Endometrial microvascular endothelial cells (primary cell): ENCODE data around the gene CLUH. TPM values are rescaled to one million over a fixed set of nuclear protein-coding genes. Genes with fewer than 3 reads are reported as not detected.
"Not testable (repeated sequence)": the region's sequence is repeated elsewhere in the genome, so short reads cannot be mapped to it uniquely, and the experiment has no call there.

Experiments
- in situ Hi-C: cut with HindIII; loops from 2 replicates; pipeline ENCODE4 v1.10.0; 2017; ENCODE audit warnings: low sequenced_read_pairs, low pct_unique_long_range_greater_than_20kb; ENCODE audit errors: inconsistent ontology term
- total RNA-seq: library from RNA; depleted of rRNA; stranded (reverse); fragments of >200 nt; gene quantifications from one replicate; pipeline ENCODE4 v1.2.3, GENCODE V29; 2015; ENCODE audit errors: inconsistent ontology term

The CLUH gene
- total RNA-seq, 1 donor from 2014 or later: 77.7 TPM

- in situ Hi-C loops: no loop called here
These were observed 17.8 kb downstream of the CLUH start for GRCh38 chr17:2693561-2694380.

GRCh38 chr17:2692781-2693135 lies 18.8 kb downstream of the CLUH start:
- in situ Hi-C loops: no loop called here

- in situ Hi-C loops: no loop called here
These were observed 19.4 kb downstream of the CLUH start for GRCh38 chr17:2691965-2692780.

- in situ Hi-C loops: no loop called here
These were observed 20.3 kb downstream of the CLUH start for GRCh38 chr17:2691069-2691871.

- in situ Hi-C loops: no loop called here
These were observed 21.1 kb downstream of the CLUH start for GRCh38 chr17:2690165-2691068.

DNA sequence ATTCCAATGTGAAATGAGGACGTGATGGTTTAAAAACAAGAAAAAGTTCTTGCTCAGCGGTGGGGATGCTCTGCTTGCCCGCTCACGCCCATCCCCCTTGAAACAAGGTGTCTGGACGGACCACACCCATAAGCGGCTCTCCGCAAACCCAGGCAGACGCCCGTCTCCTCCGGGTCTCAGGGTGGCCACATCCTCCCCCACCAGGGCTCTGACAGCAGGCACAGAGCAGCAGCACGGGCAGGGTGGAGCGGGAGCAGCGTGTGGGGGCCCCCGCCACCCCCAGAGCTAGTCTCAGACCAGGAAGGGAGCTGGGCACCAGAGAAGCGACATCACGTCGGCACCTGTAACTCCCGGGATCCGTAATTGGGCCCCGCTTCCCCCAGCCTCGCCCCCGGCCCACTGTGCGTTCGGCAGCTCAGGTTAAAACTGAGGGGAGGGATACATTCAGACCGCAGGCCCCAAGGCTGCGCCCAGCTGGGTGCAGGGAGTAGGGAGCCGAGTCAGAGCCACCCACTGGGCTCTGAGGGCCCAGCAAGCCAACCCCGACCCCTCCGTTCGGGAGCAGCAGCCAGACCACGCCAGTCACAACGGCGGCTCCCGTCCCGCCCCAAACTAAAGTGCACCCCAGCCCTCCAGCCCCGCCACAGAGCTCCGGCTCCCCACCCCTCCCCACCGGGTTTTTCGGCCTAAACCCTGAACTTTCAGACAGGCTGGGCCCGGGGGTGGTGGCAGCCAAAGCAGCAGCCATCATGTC lies 22.0 kb downstream of the CLUH start:
- in situ Hi-C loops: no loop called here

DNA sequence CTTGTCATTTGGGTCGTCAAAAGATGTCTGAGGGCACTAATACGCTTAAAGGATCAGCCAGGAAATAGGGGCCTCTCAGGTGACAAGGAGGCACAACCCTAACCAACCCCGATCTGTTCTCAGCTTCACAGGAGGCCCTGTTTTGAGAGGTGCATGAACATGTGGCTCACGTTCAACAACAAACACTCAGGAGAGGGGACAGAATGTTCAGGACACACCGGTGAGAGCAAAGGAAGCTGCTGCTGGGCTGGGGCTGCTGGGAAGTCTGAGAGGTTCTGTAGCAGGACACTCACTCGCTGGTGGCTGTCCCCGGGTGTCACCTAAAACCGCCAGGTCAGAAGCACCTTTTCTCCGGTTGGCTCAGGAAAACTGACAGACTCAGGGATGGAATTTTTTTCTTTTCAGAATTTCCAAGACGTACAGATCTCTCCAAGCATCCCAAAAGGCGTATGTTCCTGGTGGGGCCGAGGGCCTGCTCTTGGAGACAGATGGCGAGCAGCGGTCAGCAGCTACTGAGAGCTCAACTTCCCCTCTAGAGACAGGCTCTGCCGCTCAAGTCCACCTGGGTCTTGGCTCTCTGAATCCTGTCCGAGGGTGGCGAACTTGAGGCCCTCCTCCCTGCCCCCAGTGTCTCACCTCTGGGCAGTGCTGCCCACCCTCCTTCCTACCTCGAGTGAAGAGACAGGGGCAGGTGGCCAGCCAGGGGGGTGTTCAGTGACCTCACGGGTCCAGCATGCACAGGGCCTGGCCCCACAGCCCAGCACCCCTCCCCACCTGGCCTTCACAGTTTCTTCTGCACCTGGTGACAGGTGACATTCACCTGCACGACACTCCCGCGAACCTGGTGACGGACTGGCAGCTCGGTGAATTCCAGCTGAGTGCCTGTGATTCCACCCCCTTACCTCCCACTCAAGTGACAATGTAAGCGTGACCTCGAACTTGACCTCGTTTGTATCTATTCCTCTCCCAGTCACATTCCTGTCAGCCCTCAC lies 22.9 kb downstream of the CLUH start:
- in situ Hi-C loops: no loop called here

DNA sequence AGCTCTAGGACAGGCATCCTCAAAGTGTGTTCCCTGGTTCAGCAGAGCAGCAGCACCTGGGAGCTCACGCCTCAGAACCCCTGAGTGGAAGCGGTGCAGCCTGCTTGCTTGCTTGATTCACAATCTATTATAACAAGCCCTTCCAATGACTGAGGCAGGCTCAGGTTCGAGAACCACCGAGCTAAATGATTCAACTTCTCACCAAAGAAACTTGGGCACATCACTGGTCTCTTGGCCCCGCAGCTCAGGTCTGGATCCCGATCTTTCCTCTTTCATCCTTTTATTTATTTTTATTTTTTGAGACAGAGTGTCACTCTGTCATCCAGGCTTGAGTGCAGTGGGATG lies 24.5 kb downstream of the CLUH start:
- in situ Hi-C loops: no loop called here

DNA sequence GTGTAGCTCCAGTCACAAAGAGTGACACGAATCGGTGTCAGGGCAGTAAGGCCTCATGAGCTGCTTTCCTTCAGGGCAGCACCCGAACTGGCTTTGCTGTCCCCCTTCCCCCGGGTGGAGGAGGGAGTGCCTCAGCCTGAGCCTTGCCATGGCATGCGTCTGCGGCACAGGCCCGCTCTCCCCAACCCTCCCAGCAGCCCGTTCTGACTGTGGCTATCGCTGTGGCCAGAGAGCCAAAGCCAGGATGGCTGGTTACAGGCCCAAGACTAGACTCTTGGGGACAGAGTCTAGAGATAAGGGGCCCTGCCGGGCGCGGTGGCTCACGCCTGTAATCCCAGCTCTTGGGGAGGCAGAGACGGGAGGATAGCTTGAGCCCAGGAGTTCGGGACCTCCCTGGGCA lies 25.9 kb downstream of the CLUH start:
- in situ Hi-C loops: no loop called here

DNA sequence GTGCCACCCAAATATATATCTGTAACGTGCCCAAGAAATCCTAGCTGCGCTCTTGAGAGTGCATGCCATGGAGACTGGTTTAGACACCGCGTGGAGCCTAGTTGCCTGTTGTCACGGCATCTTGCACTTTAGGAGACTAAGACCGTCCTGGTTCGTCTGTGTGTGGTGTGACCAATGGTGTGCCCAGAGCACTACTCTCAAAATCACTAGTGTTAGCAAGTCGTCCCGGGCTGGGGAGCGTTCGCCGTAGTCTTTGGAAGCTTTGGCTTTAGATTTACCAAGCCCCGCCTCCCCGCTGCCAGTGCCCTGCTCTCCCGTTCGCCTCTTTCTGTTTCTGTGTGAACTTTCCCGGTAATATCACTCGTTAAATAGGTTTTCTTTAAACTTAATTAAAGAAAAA lies 27.0 kb downstream of the CLUH start:
- in situ Hi-C loops: no loop called here

GRCh38 chr17:2683912-2684311 lies 27.7 kb downstream of the CLUH start:
- in situ Hi-C loops: no loop called here

GRCh38 chr17:2682176-2682938 lies 29.2 kb downstream of the CLUH start:
- in situ Hi-C loops: no loop called here

DNA sequence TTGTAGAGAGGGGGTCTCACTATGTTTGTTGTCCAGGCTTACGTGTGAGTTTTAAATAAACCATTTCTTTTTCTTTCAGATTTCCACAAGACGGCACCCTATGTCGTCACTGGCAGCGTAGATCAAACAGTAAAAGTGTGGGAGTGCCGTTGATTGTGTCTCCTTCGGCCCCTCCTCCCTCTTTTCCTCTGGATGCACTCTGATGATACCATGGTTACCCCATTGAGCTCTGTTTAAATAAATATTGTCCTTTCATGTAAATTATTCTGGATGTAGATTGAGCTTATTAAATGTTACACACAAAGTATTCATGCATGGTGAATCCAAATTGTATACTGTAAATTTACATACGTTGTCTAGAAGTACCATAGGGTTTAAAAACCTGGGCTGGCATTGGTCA lies 29.9 kb downstream of the CLUH start:
- in situ Hi-C loops: no loop called here

GRCh38 chr17:2680961-2681360 lies 30.6 kb downstream of the CLUH start:
- in situ Hi-C loops: no loop called here

DNA sequence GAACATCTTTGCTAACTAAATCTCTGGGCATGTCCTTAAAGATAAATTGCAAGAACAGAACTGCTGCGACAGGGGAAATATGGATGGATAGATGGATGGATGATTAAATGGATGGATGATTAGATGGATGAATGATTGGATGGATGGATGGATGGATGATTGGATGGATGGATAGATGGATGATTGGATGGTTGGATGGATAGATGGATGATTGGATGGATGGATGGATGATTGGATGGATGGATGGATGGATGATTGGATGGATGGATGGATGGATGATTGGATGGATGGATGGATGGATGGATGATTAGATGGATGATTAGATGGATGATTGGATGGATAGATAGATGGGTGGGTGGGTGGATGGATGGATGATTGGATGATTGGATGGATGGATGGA lies 32.3 kb downstream of the CLUH start:
- in situ Hi-C loops: not testable (repeated sequence)

DNA sequence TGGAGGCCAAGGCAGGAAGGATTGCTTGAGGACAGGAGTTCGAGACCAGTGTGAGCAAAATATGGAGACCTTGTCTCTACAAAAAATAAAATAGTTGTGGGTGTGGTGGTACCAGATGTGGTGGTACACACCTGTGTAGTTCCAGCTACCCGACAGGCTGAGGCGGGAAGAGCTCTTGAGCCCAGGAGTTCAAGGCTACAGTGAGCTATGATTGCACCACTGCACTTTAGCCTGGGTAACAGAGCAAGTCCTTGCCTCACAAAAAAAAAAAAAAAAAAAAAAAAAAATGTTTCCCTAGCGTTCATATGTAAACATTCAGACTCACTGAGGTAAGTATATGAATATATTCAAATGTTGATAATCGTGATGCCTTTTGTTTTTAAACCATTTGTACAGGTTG lies 39.5 kb downstream of the CLUH start:
- in situ Hi-C loops: no loop called here
